ENCODE data around the gene CYP2W1. TPM values are rescaled to one million over a fixed set of nuclear protein-coding genes. Genes with fewer than 3 reads are reported as not detected.

Gene CYP2W1
- total RNA-seq, 1 experiment from 2014 or later, result not detected

GRCh38 chr7:992709-993607 lies 10.0 kb downstream of the CYP2W1 start:
- no peak overlapping the region for H3K9ac ChIP-seq (ENCODE audit: low read length)
- DNase-seq, result peak; percentile 96
- H3K27ac ChIP-seq (ENCODE audit: low read length), result no peak overlapping the region
- no peaks in the 10 kb centered on the region for H3K79me2 ChIP-seq (ENCODE audit: low read length)
- H3K4me2 ChIP-seq (ENCODE audit: low read depth, low read length, poor library complexity, severe bottlenecking), result no peak overlapping the region
- peaks cover 39% of the 10 kb centered on the region for H3K4me1 ChIP-seq (ENCODE audit: low read length)
- no peaks in the 10 kb centered on the region; the same call in 1 of the 2 replicates for H3K27me3 ChIP-seq (ENCODE audit: low read length)
- no peaks in the 10 kb centered on the region for H3K9me3 ChIP-seq (ENCODE audit: low read length)
- H3K4me3 ChIP-seq (ENCODE audit: low read length), result no peak overlapping the region
- no peaks in the 10 kb centered on the region for H3K36me3 ChIP-seq (ENCODE audit: insufficient read depth, low read length)
- H3K9me2 ChIP-seq (replicated peaks; ENCODE audit: insufficient read depth, low read length), result no peaks in the 10 kb centered on the region
- no peak overlapping the region for H2AFZ ChIP-seq (ENCODE audit: low read length)
- peaks cover 7% of the 10 kb centered on the region; the same call in 1 of the 2 replicates for H4K20me1 ChIP-seq (ENCODE audit: insufficient read depth, low read depth, low read length)

- H3K9me3 ChIP-seq (ENCODE audit: low read length), result no peaks in the 10 kb centered on the region
- H3K36me3 ChIP-seq (ENCODE audit: insufficient read depth, low read length), result no peaks in the 10 kb centered on the region
- H3K4me1 ChIP-seq (ENCODE audit: low read length), result peaks cover 52% of the 10 kb centered on the region
- no peak overlapping the region for H3K27ac ChIP-seq (ENCODE audit: low read length)
- H3K4me2 ChIP-seq (ENCODE audit: low read depth, low read length, poor library complexity, severe bottlenecking), result peak overlapping the region; percentile 10
- no peak overlapping the region for H3K4me3 ChIP-seq (ENCODE audit: low read length)
- H3K27me3 ChIP-seq (ENCODE audit: low read length), result no peaks in the 10 kb centered on the region; the same call in 1 of the 2 replicates
- no peaks in the 10 kb centered on the region for H3K9me2 ChIP-seq (replicated peaks; ENCODE audit: insufficient read depth, low read length)
- no peaks in the 10 kb centered on the region for H3K79me2 ChIP-seq (ENCODE audit: low read length)
- H4K20me1 ChIP-seq (ENCODE audit: insufficient read depth, low read depth, low read length), result peaks cover 7% of the 10 kb centered on the region; the same call in 1 of the 2 replicates
- peak; percentile 60 for DNase-seq
- H3K9ac ChIP-seq (ENCODE audit: low read length), result no peak overlapping the region
- H2AFZ ChIP-seq (ENCODE audit: low read length), result no peak overlapping the region
Observed at GRCh38 chr7:994592-995308, 11.8 kb downstream of the CYP2W1 start.

- H3K9ac ChIP-seq (ENCODE audit: low read length), result peak overlapping the region; percentile 13
- no peak overlapping the region for H3K4me2 ChIP-seq (ENCODE audit: low read depth, low read length, poor library complexity, severe bottlenecking)
Observed at GRCh38 chr7:995571-995970, 12.6 kb downstream of the CYP2W1 start.

GRCh38 chr7:996079-996872 lies 13.3 kb downstream of the CYP2W1 start:
- Histone ChIP-seq H3K27ac (ENCODE audit: low read length) (no peak overlapping the region), H3K27me3 (ENCODE audit: low read length) (no peaks in the 10 kb centered on the region; the same call in 1 of the 2 replicates), H3K79me2 (ENCODE audit: low read length) (no peaks in the 10 kb centered on the region), H3K9me3 (ENCODE audit: low read length) (no peaks in the 10 kb centered on the region), H3K9ac (ENCODE audit: low read length) (peak overlapping the region; percentile 13), H3K9me2 (replicated peaks; ENCODE audit: insufficient read depth, low read length) (no peaks in the 10 kb centered on the region), H3K36me3 (ENCODE audit: insufficient read depth, low read length) (no peaks in the 10 kb centered on the region), H4K20me1 (ENCODE audit: insufficient read depth, low read depth, low read length) (peaks cover 7% of the 10 kb centered on the region; the same call in 1 of the 2 replicates), H2AFZ (ENCODE audit: low read length) (no peak overlapping the region), H3K4me3 (ENCODE audit: low read length) (no peak overlapping the region), H3K4me2 (ENCODE audit: low read depth, low read length, poor library complexity, severe bottlenecking) (no peak overlapping the region), H3K4me1 (ENCODE audit: low read length) (peaks cover 67% of the 10 kb centered on the region)
- DNase-seq, result no peak

More at GRCh38 chr7:995571-995970, 12.6 kb downstream of the CYP2W1 start:
- H2AFZ ChIP-seq (ENCODE audit: low read length), result no peak overlapping the region
- H3K27ac ChIP-seq (ENCODE audit: low read length), result no peak overlapping the region
- no peaks in the 10 kb centered on the region for H3K36me3 ChIP-seq (ENCODE audit: insufficient read depth, low read length)
- H4K20me1 ChIP-seq (ENCODE audit: insufficient read depth, low read depth, low read length), result peaks cover 7% of the 10 kb centered on the region; the same call in 1 of the 2 replicates
- no peaks in the 10 kb centered on the region; the same call in 1 of the 2 replicates for H3K27me3 ChIP-seq (ENCODE audit: low read length)
- peaks cover 60% of the 10 kb centered on the region for H3K4me1 ChIP-seq (ENCODE audit: low read length)
- no peak overlapping the region for H3K4me3 ChIP-seq (ENCODE audit: low read length)
- no peaks in the 10 kb centered on the region for H3K79me2 ChIP-seq (ENCODE audit: low read length)
- H3K9me2 ChIP-seq (replicated peaks; ENCODE audit: insufficient read depth, low read length), result no peaks in the 10 kb centered on the region
- no peaks in the 10 kb centered on the region for H3K9me3 ChIP-seq (ENCODE audit: low read length)
- DNase-seq, result no peak

GRCh38 chr7:997404-998395 lies 14.7 kb downstream of the CYP2W1 start:
- no peak for DNase-seq
- Histone ChIP-seq H3K9ac (ENCODE audit: low read length) (no peak overlapping the region), H3K79me2 (ENCODE audit: low read length) (no peaks in the 10 kb centered on the region), H3K9me3 (ENCODE audit: low read length) (no peaks in the 10 kb centered on the region), H3K27me3 (ENCODE audit: low read length) (no peaks in the 10 kb centered on the region; the same call in 1 of the 2 replicates), H3K9me2 (replicated peaks; ENCODE audit: insufficient read depth, low read length) (no peaks in the 10 kb centered on the region), H3K4me1 (ENCODE audit: low read length) (peaks cover 63% of the 10 kb centered on the region), H4K20me1 (ENCODE audit: insufficient read depth, low read depth, low read length) (peaks cover 3% of the 10 kb centered on the region; the same call in 1 of the 2 replicates), H2AFZ (ENCODE audit: low read length) (no peak overlapping the region), H3K4me2 (ENCODE audit: low read depth, low read length, poor library complexity, severe bottlenecking) (no peak overlapping the region), H3K4me3 (ENCODE audit: low read length) (no peak overlapping the region), H3K27ac (ENCODE audit: low read length) (no peak overlapping the region), H3K36me3 (ENCODE audit: insufficient read depth, low read length) (no peaks in the 10 kb centered on the region)

- Histone ChIP-seq H3K9me3 (ENCODE audit: low read length) (no peaks in the 10 kb centered on the region), H3K27ac (ENCODE audit: low read length) (peak overlapping the region; percentile 99), H4K20me1 (ENCODE audit: insufficient read depth, low read depth, low read length) (no peaks in the 10 kb centered on the region), H3K9me2 (replicated peaks; ENCODE audit: insufficient read depth, low read length) (no peaks in the 10 kb centered on the region), H3K4me3 (ENCODE audit: low read length) (peak overlapping the region; percentile 56; the same call in 1 of the 2 replicates), H3K4me2 (ENCODE audit: low read depth, low read length, poor library complexity, severe bottlenecking) (peak overlapping the region; percentile 72), H3K9ac (ENCODE audit: low read length) (peak overlapping the region; percentile 69), H2AFZ (ENCODE audit: low read length) (no peak overlapping the region), H3K79me2 (ENCODE audit: low read length) (no peaks in the 10 kb centered on the region), H3K4me1 (ENCODE audit: low read length) (peaks cover 67% of the 10 kb centered on the region), H3K36me3 (ENCODE audit: insufficient read depth, low read length) (peaks cover 2% of the 10 kb centered on the region; the same call in 1 of the 2 replicates), H3K27me3 (ENCODE audit: low read length) (no peaks in the 10 kb centered on the region; the same call in 1 of the 2 replicates)
- no peak for DNase-seq
Observed at GRCh38 chr7:999149-999879, 16.3 kb downstream of the CYP2W1 start.

All from Karpas-422 (cell line).